ENCODE data around the gene SUPT6H. TPM values are rescaled to one million over a fixed set of nuclear protein-coding genes. Genes with fewer than 3 reads are reported as not detected.

SUPT6H gene
- total and polyA plus RNA-seq, 2 of the 8 experiments (the other 6 are each of a cell fraction or from before 2014, with no cell fraction given) = 32.0 to 59.9 TPM

- no peak overlapping the region for H4K91ac ChIP-seq (replicated peaks; ENCODE audit: insufficient read length, low read length)
- no peaks in the 10 kb centered on the region for H3K4me1 ChIP-seq (replicated peaks in 1 of 4; ENCODE audit: control insufficient read depth in 3 of 4, insufficient read depth in 4 of 4, low read length in 3 of 4)
- H3K4ac ChIP-seq (replicated peaks; ENCODE audit: insufficient read length, low read depth, low read length) = no peak overlapping the region
- no peak overlapping the region for H3K14ac ChIP-seq (ENCODE audit: insufficient read length)
- no peaks in the 10 kb centered on the region for H3K27me3 ChIP-seq (replicated peaks in 1 of 4; ENCODE audit: control insufficient read depth in 3 of 4, extremely low read depth in 1 of 4, insufficient read depth in 3 of 4, low read length in 3 of 4)
- no peak overlapping the region for H3K9ac ChIP-seq (replicated peaks in 1 of 4; ENCODE audit: extremely low read depth in 1 of 4, low read depth in 3 of 4, low read length in 3 of 4)
- no peak overlapping the region for H2AFZ ChIP-seq (ENCODE audit: low read length)
- H3K9me3 ChIP-seq (ENCODE audit: insufficient read depth in 2 of 2, low read depth in 1 of 2, low read length in 1 of 2) = no peaks in the 10 kb centered on the region
- H2BK12ac ChIP-seq (ENCODE audit: low read depth, low read length) = no peak overlapping the region
- H3K4me2 ChIP-seq (ENCODE audit: insufficient read depth in 1 of 2, low read depth in 2 of 2, low read length in 2 of 2) = no peak overlapping the region
- no peak overlapping the region for H3K27ac ChIP-seq (ENCODE audit: low read depth, low read length)
- H3K23ac ChIP-seq (ENCODE audit: insufficient read length) = no peak overlapping the region
- 0 out of 2 replicates have a peak, but pooled peaks cover 2% of the 10 kb centered on the region for H3K79me1 ChIP-seq (ENCODE audit: low read depth, low read length)
- H3K36me3 ChIP-seq (ENCODE audit: control insufficient read depth in 2 of 4, insufficient read depth in 4 of 4, low read length in 3 of 4) = peaks cover 52 to 84% (median 68%) of the 10 kb centered on the region in 4 experiments
- H4K20me1 ChIP-seq (replicated peaks in 1 of 2; ENCODE audit: control insufficient read depth in 1 of 2, insufficient read depth in 2 of 2, low read length in 2 of 2) = peaks cover 2 to 6% of the 10 kb centered on the region in 2 experiments
- H3K4me3 ChIP-seq (ENCODE audit: extremely low read depth in 1 of 4, insufficient read depth in 2 of 4, low read depth in 3 of 4, low read length in 4 of 4) = no peak overlapping the region
- no peak overlapping the region for H2AK5ac ChIP-seq (ENCODE audit: low read depth, low read length)
- FAIRE-seq (no peak), DNase-seq (ENCODE audit: low read depth in 1 of 2, low spot score in 2 of 2) (no peak)
- H3K56ac ChIP-seq (replicated peaks; ENCODE audit: insufficient read length, low read depth, low read length) = no peak overlapping the region
- no peak overlapping the region for H2BK5ac ChIP-seq (ENCODE audit: low read depth, low read length)
- no peak overlapping the region for H2BK120ac ChIP-seq (replicated peaks; ENCODE audit: low read depth, low read length)
- POLR2A ChIA-PET (ENCODE audit: partially characterized antibody) = interaction anchor here (0.6 to 14.8 kb wide), 7 partner anchors 10 to 80 kb away, joined by 3 to 163 read pairs (median 5); partner anchors contain the start of gene PIGS
- H3K23me2 ChIP-seq (ENCODE audit: low read depth, low read length) = peaks cover 2% of the 10 kb centered on the region; the same call in 1 of the 2 replicates
- no peak overlapping the region for H3K18ac ChIP-seq (ENCODE audit: extremely low read depth, low read length)
- 90% methylated on average over 3 of the region's 3 CpGs; no CpG with 5 or more reads in 1 of the 2 experiments for WGBS, 2 experiments (ENCODE audit: extremely low coverage in 1 of 2, insufficient coverage in 1 of 2, insufficient read length in 1 of 2, insufficient replicate concordance in 2 of 2, low coverage in 1 of 2, low lambda C conversion rate in 2 of 2, missing lambda C conversion rate in 1 of 2)
- H2BK15ac ChIP-seq (ENCODE audit: low read length) = no peak overlapping the region
- no peak overlapping the region for H2BK20ac ChIP-seq (ENCODE audit: low read length)
- H4K5ac ChIP-seq (ENCODE audit: insufficient read length, low read depth, low read length) = no peak overlapping the region
- CTCF ChIA-PET (ENCODE audit: partially characterized antibody) = interaction anchor here (1.0 to 3.6 kb wide), 5 partner anchors 10 to 33 kb away, joined by 3 to 21 read pairs (median 4); partner anchors contain the start of genes BLTP2 and RSKR
- no peak overlapping the region for H4K8ac ChIP-seq (ENCODE audit: extremely low read depth, insufficient read depth, low read length)
- no peaks in the 10 kb centered on the region for H3K79me2 ChIP-seq (ENCODE audit: control insufficient read depth in 1 of 2, insufficient read depth in 2 of 2, low read length in 2 of 2)
- TF ChIP-seq ATF2 (IDR thresholded peaks at IDR 0.05; ENCODE audit: low read length) (no peak), ATF3 (IDR thresholded peaks at IDR 0.05; ENCODE audit: insufficient read depth, low read depth, low read length) (no peak), RNF2 (IDR thresholded peaks at IDR 0.05; ENCODE audit: borderline replicate concordance, low read depth, low read length, missing control alignments, poor library complexity, severe bottlenecking) (no peak), CBX5 (IDR thresholded peaks at IDR 0.05; ENCODE audit: low read depth, low read length) (no peak), SIX5 (IDR thresholded peaks at IDR 0.05; ENCODE audit: low read depth, low read length) (no peak), TEAD4 (IDR thresholded peaks at IDR 0.05; ENCODE audit: low read depth, low read length) (no peak), GABPA (IDR thresholded peaks at IDR 0.05; ENCODE audit: borderline replicate concordance, insufficient read depth, low read length) (no peak), CHD1 (IDR thresholded peaks at IDR 0.05; ENCODE audit: low read depth, low read length) (no peak), SIN3A (conservative IDR thresholded peaks at IDR 0.05 in 1 of 2, IDR thresholded peaks at IDR 0.05 in 1 of 2; ENCODE audit: low read depth in 1 of 2, low read length in 2 of 2) (no peak), BCL11A (IDR thresholded peaks at IDR 0.05; ENCODE audit: low read depth in 2 of 2, low read length in 2 of 2) (no peak), MAFK (IDR thresholded peaks at IDR 0.05; ENCODE audit: low read depth, low read length) (no peak)
Observed at GRCh38 chr17:28622186-28622585, 39.8 kb upstream of the SUPT6H start.

Data from H1 (cell line).